ENCODE measurements around the gene RPS28. TPM values are rescaled to one million over a fixed set of nuclear protein-coding genes. Genes with fewer than 3 reads are reported as not detected.
"Not testable (repeated sequence)": the region's sequence is repeated elsewhere in the genome, so short reads cannot be mapped to it uniquely, and the experiment has no call there.

RPS28 gene
- total RNA-seq, 1 donor: 352 TPM

GRCh38 chr19:8311461-8312260 is 9.6 kb upstream of the RPS28 start:
- peaks cover 24% of the 10 kb centered on the region for H3K4me1 ChIP-seq (ENCODE audit: insufficient read depth, low read length)
- H3K27me3 ChIP-seq (ENCODE audit: insufficient read depth, low read length): no peaks in the 10 kb centered on the region
- no peak overlapping the region for H3K4me3 ChIP-seq (ENCODE audit: low read length)
- no peaks in the 10 kb centered on the region for H3K9me3 ChIP-seq (ENCODE audit: low read depth, low read length)

GRCh38 chr19:8314981-8315640 is 6.2 kb upstream of the RPS28 start:
- H3K27me3 ChIP-seq (ENCODE audit: insufficient read depth, low read length); H3K9me3 ChIP-seq (ENCODE audit: low read depth, low read length); H3K4me3 ChIP-seq (ENCODE audit: low read length): not testable (repeated sequence)

DNA sequence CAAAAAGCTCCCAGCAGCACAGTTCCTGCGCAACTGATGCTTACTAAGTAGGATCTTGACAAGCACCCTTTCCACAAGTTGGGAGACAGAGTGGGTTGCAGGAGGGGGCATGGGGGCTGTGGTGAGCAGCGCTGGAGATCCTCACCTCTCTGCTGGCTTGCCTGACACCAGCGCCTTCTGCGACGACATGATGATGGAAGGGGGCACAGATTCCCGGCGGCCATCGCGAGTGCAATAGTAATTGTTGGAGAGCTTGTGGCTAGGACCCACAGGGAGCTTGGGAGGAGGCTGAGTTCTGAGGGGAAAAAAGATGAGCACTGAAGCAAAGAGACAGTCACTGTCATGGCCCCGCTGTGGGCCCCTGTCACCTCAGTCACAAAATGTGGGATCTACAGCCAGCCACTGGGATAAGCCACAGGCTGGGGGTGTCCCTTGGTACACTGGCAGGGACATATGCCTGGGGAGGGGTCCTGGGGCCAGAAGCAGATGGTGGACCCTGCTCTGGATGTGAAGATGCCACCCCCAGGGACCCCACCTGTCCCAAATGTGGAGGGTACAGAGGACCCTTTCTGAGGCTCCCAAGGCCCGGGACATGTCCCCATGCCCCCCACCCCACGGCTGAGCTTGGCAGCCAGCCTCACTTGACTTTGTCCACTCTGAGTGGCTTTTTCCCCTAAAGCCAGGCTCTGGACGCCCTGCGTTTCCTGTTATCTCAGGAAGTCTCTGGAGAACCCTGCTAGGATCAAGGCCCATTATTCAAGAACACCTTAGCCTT is 4.8 kb upstream of the RPS28 start:
- no peak overlapping the region for H3K4me3 ChIP-seq (ENCODE audit: low read length)
- peaks cover 14% of the 10 kb centered on the region for H3K4me1 ChIP-seq (ENCODE audit: insufficient read depth, low read length)
- no peaks in the 10 kb centered on the region for H3K27me3 ChIP-seq (ENCODE audit: insufficient read depth, low read length)
- no peaks in the 10 kb centered on the region for H3K9me3 ChIP-seq (ENCODE audit: low read depth, low read length)

More at GRCh38 chr19:8314981-8315640, 6.2 kb upstream of the RPS28 start:
- H3K4me1 ChIP-seq (ENCODE audit: insufficient read depth, low read length): not testable (repeated sequence)

GRCh38 chr19:8318835-8319234 is 2.5 kb upstream of the RPS28 start:
- peaks cover 28% of the 10 kb centered on the region for H3K4me1 ChIP-seq (ENCODE audit: insufficient read depth, low read length)
- H3K27me3 ChIP-seq (ENCODE audit: insufficient read depth, low read length); H3K9me3 ChIP-seq (ENCODE audit: low read depth, low read length); H3K4me3 ChIP-seq (ENCODE audit: low read length): not testable (repeated sequence)

- no peaks in the 10 kb centered on the region for H3K27me3 ChIP-seq (ENCODE audit: insufficient read depth, low read length)
- H3K9me3 ChIP-seq (ENCODE audit: low read depth, low read length): no peaks in the 10 kb centered on the region
- peaks cover 28% of the 10 kb centered on the region for H3K4me1 ChIP-seq (ENCODE audit: insufficient read depth, low read length)
- H3K4me3 ChIP-seq (ENCODE audit: low read length): peak overlapping the region; percentile 77
These were observed 1.3 kb upstream of the RPS28 start for GRCh38 chr19:8319807-8320520.

DNA sequence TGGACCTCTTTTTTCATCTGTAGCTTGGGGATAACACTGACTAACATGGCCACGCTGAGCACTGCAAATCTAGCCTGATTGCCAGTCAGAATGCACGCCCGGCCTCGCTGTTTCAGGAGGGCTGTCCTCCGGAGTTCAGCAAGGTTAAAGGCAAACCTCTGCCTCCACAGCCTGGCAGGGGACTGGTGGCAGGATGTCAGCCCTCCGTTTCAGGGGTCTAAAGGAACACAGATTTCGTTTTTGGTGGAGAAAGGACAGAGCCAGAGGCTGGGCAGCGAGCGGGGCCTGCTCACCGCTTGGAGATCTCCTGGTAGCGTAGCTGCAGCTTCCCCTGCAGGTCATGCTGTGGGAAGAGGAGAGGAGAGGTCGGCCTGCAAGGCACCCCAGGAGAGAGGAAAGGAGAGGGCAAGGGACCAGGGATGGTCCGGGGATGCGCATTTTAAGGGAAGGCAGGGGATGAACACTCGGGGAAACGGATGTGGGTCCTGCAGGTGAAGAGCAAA is 681 bp upstream of the RPS28 start:
- H3K4me1 ChIP-seq (ENCODE audit: insufficient read depth, low read length): peaks cover 28% of the 10 kb centered on the region
- no peaks in the 10 kb centered on the region for H3K27me3 ChIP-seq (ENCODE audit: insufficient read depth, low read length)
- peak overlapping the region; percentile 77 for H3K4me3 ChIP-seq (ENCODE audit: low read length)
- no peaks in the 10 kb centered on the region for H3K9me3 ChIP-seq (ENCODE audit: low read depth, low read length)

GRCh38 chr19:8321986-8322637 is 816 bp downstream of the RPS28 start:
- H3K9me3 ChIP-seq (ENCODE audit: low read depth, low read length): no peaks in the 10 kb centered on the region
- no peaks in the 10 kb centered on the region for H3K27me3 ChIP-seq (ENCODE audit: insufficient read depth, low read length)
- H3K4me3 ChIP-seq (ENCODE audit: low read length): peak overlapping the region; percentile 77
- H3K4me1 ChIP-seq (ENCODE audit: insufficient read depth, low read length): peaks cover 28% of the 10 kb centered on the region

- Histone ChIP-seq H3K27me3 (ENCODE audit: insufficient read depth, low read length) (no peaks in the 10 kb centered on the region), H3K9me3 (ENCODE audit: low read depth, low read length) (no peaks in the 10 kb centered on the region), H3K4me1 (ENCODE audit: insufficient read depth, low read length) (peaks cover 28% of the 10 kb centered on the region), H3K4me3 (ENCODE audit: low read length) (no peak overlapping the region)
These were observed 1.3 kb downstream of the RPS28 start for GRCh38 chr19:8322638-8322997.

DNA sequence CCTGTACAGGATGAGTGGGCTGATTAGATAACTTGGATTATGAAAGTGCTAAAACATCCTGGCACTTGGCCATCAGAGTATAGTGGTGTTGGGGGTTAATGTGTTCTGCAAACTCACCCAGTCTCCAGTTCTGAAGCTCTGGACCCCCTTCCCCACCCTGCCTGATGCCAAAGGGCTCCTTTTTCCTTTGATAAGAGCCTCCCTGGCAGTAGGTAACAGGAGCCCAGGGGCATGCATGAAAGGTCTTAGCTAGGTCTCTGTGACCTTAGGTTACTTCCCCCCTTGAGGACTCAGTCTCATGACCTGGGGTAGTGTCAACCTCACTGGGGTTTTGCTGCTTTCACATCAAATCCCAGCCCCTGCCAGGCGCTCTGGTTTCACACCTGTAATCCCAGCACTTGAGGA is 2.5 kb downstream of the RPS28 start:
- H3K4me3 ChIP-seq (ENCODE audit: low read length): no peak overlapping the region
- peaks cover 28% of the 10 kb centered on the region for H3K4me1 ChIP-seq (ENCODE audit: insufficient read depth, low read length)
- no peaks in the 10 kb centered on the region for H3K27me3 ChIP-seq (ENCODE audit: insufficient read depth, low read length)
- no peaks in the 10 kb centered on the region for H3K9me3 ChIP-seq (ENCODE audit: low read depth, low read length)

GRCh38 chr19:8324186-8325050 is 3.1 kb downstream of the RPS28 start:
- peaks cover 28% of the 10 kb centered on the region for H3K4me1 ChIP-seq (ENCODE audit: insufficient read depth, low read length)
- H3K9me3 ChIP-seq (ENCODE audit: low read depth, low read length): no peaks in the 10 kb centered on the region
- H3K27me3 ChIP-seq (ENCODE audit: insufficient read depth, low read length): no peaks in the 10 kb centered on the region
- H3K4me3 ChIP-seq (ENCODE audit: low read length): no peak overlapping the region

DNA sequence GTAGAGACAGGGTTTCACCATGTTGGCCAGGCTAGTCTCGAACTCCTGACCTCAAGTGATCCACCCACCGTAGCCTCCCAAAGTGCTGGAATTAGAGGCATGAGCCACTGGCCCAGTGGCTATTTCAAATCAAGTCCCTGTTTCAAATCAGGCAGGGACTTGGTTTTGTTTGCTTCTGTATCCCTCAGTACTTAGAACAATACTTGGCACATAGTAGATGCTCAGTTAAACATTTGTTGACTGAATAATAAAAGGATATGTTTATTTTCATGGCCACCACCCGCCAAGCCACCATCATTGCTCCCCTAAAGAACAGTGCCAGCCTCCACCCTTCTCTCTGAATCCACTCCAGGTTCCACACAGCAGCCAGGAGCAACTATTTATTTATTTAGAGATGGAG is 4.2 kb downstream of the RPS28 start:
- Histone ChIP-seq H3K4me1 (ENCODE audit: insufficient read depth, low read length) (peaks cover 18% of the 10 kb centered on the region), H3K9me3 (ENCODE audit: low read depth, low read length) (no peaks in the 10 kb centered on the region), H3K27me3 (ENCODE audit: insufficient read depth, low read length) (no peaks in the 10 kb centered on the region), H3K4me3 (ENCODE audit: low read length) (no peak overlapping the region)

- Histone ChIP-seq H3K4me1 (ENCODE audit: insufficient read depth, low read length) (peaks cover 6% of the 10 kb centered on the region), H3K9me3 (ENCODE audit: low read depth, low read length) (no peaks in the 10 kb centered on the region), H3K4me3 (ENCODE audit: low read length) (no peak overlapping the region), H3K27me3 (ENCODE audit: insufficient read depth, low read length) (peaks cover 19% of the 10 kb centered on the region)
These were observed 8.7 kb downstream of the RPS28 start for GRCh38 chr19:8329996-8330395.

- peaks cover 12% of the 10 kb centered on the region for H3K4me1 ChIP-seq (ENCODE audit: insufficient read depth, low read length)
- no peak overlapping the region for H3K4me3 ChIP-seq (ENCODE audit: low read length)
- peaks cover 26% of the 10 kb centered on the region for H3K27me3 ChIP-seq (ENCODE audit: insufficient read depth, low read length)
- H3K9me3 ChIP-seq (ENCODE audit: low read depth, low read length): no peaks in the 10 kb centered on the region
These were observed 10.1 kb downstream of the RPS28 start for GRCh38 chr19:8331263-8331845.

Measured in mononuclear cell (primary cell).